Activated CD8-positive, alpha-beta memory T cell treated with anti-CD3 and anti-CD28 coated beads, Interleukin-2, amount 10 ng/mL, durations not matched to agents 7 days and 5 days (primary cell): ENCODE results near the gene INTS14. TPM values are rescaled to one million over a fixed set of nuclear protein-coding genes. Genes with fewer than 3 reads are reported as not detected.

Experiments used
- ATAC-seq: fragments of 150-1000 bp; cut with Tn5 transposase; one replicate; pipeline ENCODE4 v1.10.0; 2021; ENCODE audit warnings: moderate library complexity
- CTCF ChIA-PET: fragments of 350-600 bp; sonication (Branson Sonifier 250); formaldehyde crosslinking; loops from one replicate; lab custom pipeline; 2021; ENCODE audit warnings: antibody characterized with exemption; lab: Charles Lee
- DNase-seq: peaks from one replicate; pipeline ENCODE4 v3.0.0-alpha.2; 2020
- H3K27ac Mint-ChIP-seq: one replicate; pipeline ENCODE4 v1.8.0; 2021; ENCODE audit warnings: mild to moderate bottlenecking, mixed read lengths
- H3K27me3 Mint-ChIP-seq: one replicate; pipeline ENCODE4 v1.8.0; 2021; ENCODE audit warnings: mixed read lengths
- H3K36me3 Mint-ChIP-seq: one replicate; pipeline ENCODE4 v1.8.0; 2021; ENCODE audit warnings: mild to moderate bottlenecking, mixed read lengths
- H3K4me1 Mint-ChIP-seq: one replicate; pipeline ENCODE4 v1.8.0; 2021; ENCODE audit warnings: mixed read lengths
- H3K4me3 Mint-ChIP-seq: one replicate; pipeline ENCODE4 v1.8.0; 2021; ENCODE audit warnings: mild to moderate bottlenecking, moderate library complexity, mixed read lengths
- H3K9me3 Mint-ChIP-seq: one replicate; pipeline ENCODE4 v1.8.0; 2022; ENCODE audit warnings: low read depth, mixed read lengths
- total RNA-seq, 2 experiments: library from RNA; stranded (reverse); gene quantifications; one replicate each; pipeline ENCODE4 v1.2.3, GENCODE V29; 2021

The INTS14 gene
- total RNA-seq, 2 experiments from 2014 or later: 44.2 to 51.7 TPM

DNA sequence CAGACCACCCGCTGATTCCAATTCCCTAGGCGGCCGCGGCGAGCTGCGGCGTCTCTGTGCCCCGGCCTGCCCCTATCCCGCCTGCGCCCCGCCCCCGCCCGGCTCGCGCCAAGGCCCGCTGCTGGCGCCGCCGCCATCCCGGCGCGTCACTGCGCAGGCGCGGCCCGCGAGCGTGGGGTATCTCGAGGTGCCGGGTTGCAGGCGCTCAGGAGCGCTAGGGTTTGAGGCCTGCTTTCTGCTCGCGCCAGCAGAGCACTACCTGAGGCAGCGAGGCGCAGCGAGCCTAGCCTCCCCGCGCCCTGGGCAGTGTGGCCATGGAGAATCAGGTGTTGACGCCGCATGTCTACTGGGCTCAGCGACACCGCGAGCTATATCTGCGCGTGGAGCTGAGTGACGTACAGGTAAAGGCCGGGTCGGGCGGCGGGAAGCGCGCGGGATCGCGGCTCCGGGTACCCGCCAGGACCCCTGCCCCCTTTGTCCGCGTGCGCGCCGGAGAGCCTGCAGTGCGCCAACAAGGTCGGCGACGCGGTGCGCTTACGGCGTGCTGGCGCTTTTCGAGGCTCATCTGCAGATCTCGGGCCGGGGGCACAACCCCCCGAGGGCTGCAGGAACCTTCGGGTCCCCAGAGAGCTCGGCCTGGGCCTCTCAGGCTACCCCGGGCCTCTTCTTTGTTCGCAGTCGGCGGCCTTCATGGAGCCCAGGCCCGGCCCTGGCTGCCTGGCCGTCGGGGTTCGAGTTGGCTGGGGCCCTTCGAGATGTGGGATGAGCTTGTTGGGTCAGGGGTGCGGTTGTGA lies 80.4 kb downstream of the INTS14 start, which contains the start of gene HACD3:
Gene HACD3 (plus strand): TSS at position 146 of the 794 bp plus-strand sequence. CDS start 169 bp downstream, at position 315.
- Mint-ChIP-seq H3K4me3 (peak within 1 kb of the TSS; percentile 68), H3K27me3 (peaks cover 3% of the 10 kb centered on the region), H3K27ac (peak within 1 kb of the TSS; percentile 81), H3K36me3 (peaks cover 9% of the 10 kb centered on the region), H3K4me1 (peaks cover 38% of the 10 kb centered on the region), H3K9me3 (no peaks in the 10 kb centered on the region)
- DNase-seq (peak; percentile 90), ATAC-seq (peak; percentile 99)
- CTCF ChIA-PET: interaction anchor here (0.6 to 1.8 kb wide), 8 partner anchors 16 to 360 kb away, joined by 3 to 4 read pairs (median 3); no protein-coding TSS in a partner anchor

DNA sequence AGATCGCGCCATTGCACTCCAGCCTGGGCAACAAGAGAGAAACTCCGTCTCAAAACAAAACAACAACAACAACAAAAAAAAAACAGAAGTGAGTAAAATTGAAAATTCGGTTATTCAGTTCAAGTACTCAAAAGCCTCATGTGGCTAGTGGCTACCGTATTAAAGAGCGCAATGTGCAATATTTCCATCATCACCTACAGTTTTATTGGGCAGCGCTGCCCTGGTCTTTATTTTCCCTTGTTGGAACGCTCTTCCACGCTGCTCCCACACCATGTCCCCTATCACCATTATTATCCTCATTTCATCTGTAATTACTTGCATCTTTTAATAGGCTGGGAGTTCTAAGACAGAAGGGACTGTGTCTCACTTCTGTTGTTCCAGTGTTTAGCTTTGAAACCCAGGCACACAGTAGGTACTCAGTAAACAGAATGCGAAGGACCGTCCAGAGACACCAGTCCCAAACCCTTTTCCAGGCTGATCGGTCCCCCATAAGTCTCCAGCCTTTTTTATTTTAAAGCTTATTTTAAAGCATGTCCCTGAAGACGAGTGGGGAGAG lies 81.1 kb downstream of the INTS14 start:
- H3K27me3 Mint-ChIP-seq: peaks cover 3% of the 10 kb centered on the region
- H3K4me3 Mint-ChIP-seq: peak overlapping the region; percentile 68
- peaks cover 35% of the 10 kb centered on the region for H3K4me1 Mint-ChIP-seq
- CTCF ChIA-PET: interaction anchor here (0.8 to 1.8 kb wide), 6 partner anchors 15 to 303 kb away, joined by 3 to 4 read pairs (median 3); no protein-coding TSS in a partner anchor
- ATAC-seq (no peak), DNase-seq (no peak)
- H3K36me3 Mint-ChIP-seq: peaks cover 7% of the 10 kb centered on the region
- H3K27ac Mint-ChIP-seq: peak overlapping the region; percentile 71
- H3K9me3 Mint-ChIP-seq: no peaks in the 10 kb centered on the region

Other genes with a start within 250 kb of the INTS14 start
- not detected for gene IGDCC3, start 233.1 kb downstream of the INTS14 start, total RNA-seq
- under 1 TPM; 0.14 to 0.26 TPM for gene IGDCC4, start 188.2 kb downstream of the INTS14 start, total RNA-seq
- 10 to 100 TPM; 41.6 to 44.1 TPM for gene DPP8, start 93.4 kb downstream of the INTS14 start, total RNA-seq
- gene HACD3, start 80.7 kb downstream of the INTS14 start, total RNA-seq: 10 to 100 TPM; 40.7 to 43.5 TPM
- gene SLC24A1, start 10.8 kb upstream of the INTS14 start, total RNA-seq: 1 to 10 TPM; 4.2 to 4.3 TPM
- 10 to 100 TPM; 47.3 to 52.0 TPM for gene DENND4A, start 181.2 kb upstream of the INTS14 start, total RNA-seq